Activated CD8-positive, alpha-beta memory T cell treated with anti-CD3 and anti-CD28 coated beads, Interleukin-2, amount 10 ng/mL, durations not matched to agents 7 days and 5 days (primary cell): ENCODE data around the gene MAP3K14. TPM values are rescaled to one million over a fixed set of nuclear protein-coding genes. Genes with fewer than 3 reads are reported as not detected.
"Not testable (repeated sequence)": the region's sequence is repeated elsewhere in the genome, so short reads cannot be mapped to it uniquely, and the experiment has no call there.

ENCODE experiments used
- ATAC-seq: fragments of 150-1000 bp; cut with Tn5 transposase; one replicate; pipeline ENCODE4 v1.10.0; 2021; ENCODE audit warnings: moderate library complexity
- CTCF ChIA-PET: fragments of 350-600 bp; sonication (Branson Sonifier 250); formaldehyde crosslinking; loops from one replicate; lab custom pipeline; 2021; ENCODE audit warnings: antibody characterized with exemption; lab: Charles Lee
- DNase-seq: peaks from one replicate; pipeline ENCODE4 v3.0.0-alpha.2; 2020
- H3K27ac Mint-ChIP-seq: one replicate; pipeline ENCODE4 v1.8.0; 2021; ENCODE audit warnings: mild to moderate bottlenecking, mixed read lengths
- H3K27me3 Mint-ChIP-seq: one replicate; pipeline ENCODE4 v1.8.0; 2021; ENCODE audit warnings: mixed read lengths
- H3K36me3 Mint-ChIP-seq: one replicate; pipeline ENCODE4 v1.8.0; 2021; ENCODE audit warnings: mild to moderate bottlenecking, mixed read lengths
- H3K4me1 Mint-ChIP-seq: one replicate; pipeline ENCODE4 v1.8.0; 2021; ENCODE audit warnings: mixed read lengths
- H3K4me3 Mint-ChIP-seq: one replicate; pipeline ENCODE4 v1.8.0; 2021; ENCODE audit warnings: mild to moderate bottlenecking, moderate library complexity, mixed read lengths
- H3K9me3 Mint-ChIP-seq: one replicate; pipeline ENCODE4 v1.8.0; 2022; ENCODE audit warnings: low read depth, mixed read lengths
- total RNA-seq, 2 experiments: library from RNA; stranded (reverse); gene quantifications; one replicate each; pipeline ENCODE4 v1.2.3, GENCODE V29; 2021

MAP3K14 gene
- total RNA-seq, 2 experiments from 2014 or later: 39.3 to 43.0 TPM

DNA sequence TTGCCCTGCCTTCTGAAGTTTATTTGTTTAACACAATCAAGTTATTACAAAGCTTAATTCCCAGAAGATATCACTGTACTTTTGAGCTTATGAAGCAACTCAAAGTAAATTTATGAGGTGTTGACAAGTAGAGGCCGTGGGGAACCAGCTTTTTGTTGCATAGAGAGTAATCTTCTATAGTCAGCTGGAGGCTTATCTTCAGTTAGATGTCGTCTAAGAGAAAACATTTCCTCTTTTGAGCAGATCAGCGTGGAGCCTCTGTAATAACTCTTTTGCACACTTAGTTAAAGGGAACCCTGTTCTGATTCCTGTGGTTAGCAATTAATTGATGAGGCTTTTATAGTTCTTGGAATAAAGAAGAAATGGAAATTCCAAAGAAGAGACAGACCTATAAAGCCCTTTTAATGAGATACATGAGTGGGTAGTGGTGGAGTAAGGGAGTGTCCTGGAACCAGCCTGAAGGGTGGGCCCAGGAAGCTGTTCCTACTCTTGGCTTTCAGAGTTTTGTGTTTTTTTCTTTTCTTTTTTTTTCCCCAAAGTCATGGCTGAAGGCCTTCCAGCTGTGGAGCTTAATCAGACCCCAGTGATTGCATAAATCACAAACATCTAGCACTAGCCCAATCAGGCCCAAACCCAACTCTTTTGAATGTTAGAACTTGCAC lies 28.9 kb upstream of the MAP3K14 start:
- Mint-ChIP-seq H3K27ac (no peak overlapping the region), H3K27me3 (peaks cover 16% of the 10 kb centered on the region), H3K4me1 (no peaks in the 10 kb centered on the region), H3K36me3 (no peaks in the 10 kb centered on the region), H3K4me3 (no peak overlapping the region), H3K9me3 (no peaks in the 10 kb centered on the region)
- ATAC-seq (no peak), DNase-seq (no peak)
- CTCF ChIA-PET: interaction anchor here (1.1 to 1.9 kb wide), 2 partner anchors 9 to 210 kb away, joined by 3 to 4 read pairs; partner anchors contain the start of gene ACBD4

DNA sequence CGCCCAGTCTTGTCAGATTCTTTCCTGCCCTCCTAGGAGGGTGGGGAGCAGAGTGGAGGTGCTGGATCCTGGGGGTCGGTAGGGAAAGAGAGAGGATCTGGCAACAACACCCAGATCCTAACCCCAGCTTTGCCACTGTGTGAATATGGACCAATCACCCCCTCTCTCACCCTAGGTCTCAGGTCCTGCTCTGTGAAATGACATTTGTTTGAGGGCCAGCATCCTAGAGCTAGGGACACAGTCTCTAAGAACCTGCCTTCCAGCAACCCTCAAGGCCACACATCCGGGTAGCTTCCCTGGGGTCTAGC lies 28.4 kb upstream of the MAP3K14 start:
- Mint-ChIP-seq H3K27ac (no peak overlapping the region), H3K4me3 (no peak overlapping the region), H3K4me1 (no peaks in the 10 kb centered on the region), H3K27me3 (peaks cover 13% of the 10 kb centered on the region), H3K9me3 (no peaks in the 10 kb centered on the region), H3K36me3 (no peaks in the 10 kb centered on the region)
- ATAC-seq (no peak), DNase-seq (no peak)
- CTCF ChIA-PET: interaction anchor here (1.1 to 1.9 kb wide), 2 partner anchors 9 to 209 kb away, joined by 3 to 4 read pairs; partner anchors contain the start of gene ACBD4

DNA sequence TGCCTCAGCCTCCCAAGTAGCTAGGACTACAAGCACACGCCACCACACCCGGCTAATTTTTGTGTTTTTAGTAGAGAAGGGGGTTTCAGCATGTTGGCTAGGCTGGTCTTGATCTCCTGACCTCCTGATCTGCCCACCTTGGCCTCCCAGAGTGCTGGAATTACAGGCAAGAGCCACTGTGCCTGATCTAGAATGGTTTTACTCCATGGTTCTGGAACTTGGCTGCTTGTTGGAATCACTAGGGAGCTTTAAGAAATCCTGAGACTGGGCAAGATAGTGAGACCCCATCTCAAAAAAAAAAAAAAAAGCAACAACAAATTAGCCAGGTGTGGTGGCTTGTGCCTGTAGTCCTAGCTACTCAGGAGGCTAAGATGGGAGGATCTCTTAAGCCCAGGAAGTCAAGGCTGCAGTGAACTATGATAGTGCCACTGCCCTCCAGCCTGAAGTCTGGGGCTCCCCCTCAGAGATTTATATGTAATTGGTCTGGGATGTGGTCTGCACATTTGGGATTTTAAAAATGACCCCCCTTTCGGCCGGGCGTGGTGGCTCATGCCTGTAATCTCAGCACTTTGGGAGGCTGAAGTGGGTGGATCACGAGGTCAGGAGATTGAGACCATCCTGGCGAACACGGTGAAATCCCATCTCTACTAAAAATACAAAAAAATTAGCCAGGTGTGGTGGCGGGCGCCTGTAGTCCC lies 27.3 kb upstream of the MAP3K14 start:
- ATAC-seq, H3K27ac Mint-ChIP-seq, DNase-seq, H3K4me3 Mint-ChIP-seq, H3K9me3 Mint-ChIP-seq, H3K36me3 Mint-ChIP-seq, H3K27me3 Mint-ChIP-seq, H3K4me1 Mint-ChIP-seq: not testable (repeated sequence)
- CTCF ChIA-PET: interaction anchor here (1.4 kb wide), 2 partner anchors 10 to 125 kb away, joined by 3 read pairs; no protein-coding TSS in a partner anchor

DNA sequence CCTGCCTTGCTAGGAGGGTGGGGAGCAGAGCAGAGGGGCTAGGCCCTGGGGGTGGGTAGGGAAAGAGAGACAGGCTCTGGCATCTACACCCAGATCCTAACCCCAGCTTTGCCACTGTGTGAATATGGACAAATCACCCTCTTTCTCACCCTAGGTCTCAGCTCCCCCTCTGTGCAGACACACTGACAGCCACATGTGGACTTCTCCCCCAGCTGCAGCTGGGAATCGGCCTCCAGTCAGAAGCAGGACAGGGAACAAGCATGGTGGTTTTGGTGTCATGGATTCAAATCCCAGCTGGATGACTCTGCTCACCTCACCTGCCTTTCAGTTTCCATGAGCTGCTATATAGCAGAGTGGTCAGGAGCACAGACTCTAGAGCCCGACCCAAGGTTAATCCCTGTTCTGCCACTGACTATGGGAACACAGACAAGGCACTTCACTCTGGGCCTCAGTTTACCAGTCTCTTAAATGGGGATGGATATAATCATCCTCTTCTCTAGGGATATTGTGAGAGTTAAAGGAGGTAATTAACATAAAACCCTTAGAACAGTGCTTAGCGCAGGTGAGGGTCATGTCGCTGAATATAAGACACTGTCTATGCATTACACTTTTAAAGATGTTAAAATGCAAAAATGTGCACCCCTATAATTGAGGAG lies 26.2 kb upstream of the MAP3K14 start:
- CTCF ChIA-PET: interaction anchor here (1.3 to 2.3 kb wide), 4 partner anchors 9 to 43 kb away, joined by 3 to 7 read pairs (median 4); no protein-coding TSS in a partner anchor
- DNase-seq: no peak
- no peak overlapping the region for H3K27ac Mint-ChIP-seq
- H3K36me3 Mint-ChIP-seq: no peaks in the 10 kb centered on the region
- no peaks in the 10 kb centered on the region for H3K4me1 Mint-ChIP-seq
- peaks cover 3% of the 10 kb centered on the region for H3K27me3 Mint-ChIP-seq
- no peaks in the 10 kb centered on the region for H3K9me3 Mint-ChIP-seq
- ATAC-seq: no peak
- H3K4me3 Mint-ChIP-seq: no peak overlapping the region

DNA sequence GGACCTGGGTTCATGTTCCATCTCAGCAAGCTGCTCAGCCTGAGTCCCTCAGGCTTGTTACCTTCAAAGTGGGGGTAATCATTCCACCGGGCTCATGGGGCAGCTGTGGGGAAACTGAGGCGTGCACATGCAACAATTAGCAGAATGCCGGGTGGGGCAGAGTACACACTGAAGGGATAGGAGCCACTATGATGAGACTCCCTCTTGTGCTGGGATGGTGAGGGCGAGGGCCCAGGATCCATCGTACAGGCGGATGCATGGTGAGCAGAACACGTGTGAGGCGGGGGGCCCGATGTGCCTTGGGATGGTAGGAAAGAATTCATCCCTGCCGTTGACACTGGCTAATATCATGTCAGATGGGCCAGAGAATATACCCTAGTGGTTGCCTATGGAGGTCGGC lies 25.5 kb upstream of the MAP3K14 start:
- H3K27me3 Mint-ChIP-seq: peaks cover 3% of the 10 kb centered on the region
- H3K4me3 Mint-ChIP-seq: no peak overlapping the region
- H3K27ac Mint-ChIP-seq: no peak overlapping the region
- CTCF ChIA-PET: interaction anchor here (1.3 to 2.3 kb wide), 3 partner anchors 15 to 43 kb away, joined by 3 to 7 read pairs (median 4); no protein-coding TSS in a partner anchor
- H3K36me3 Mint-ChIP-seq: no peaks in the 10 kb centered on the region
- no peaks in the 10 kb centered on the region for H3K4me1 Mint-ChIP-seq
- ATAC-seq (no peak), DNase-seq (no peak)
- H3K9me3 Mint-ChIP-seq: no peaks in the 10 kb centered on the region

DNA sequence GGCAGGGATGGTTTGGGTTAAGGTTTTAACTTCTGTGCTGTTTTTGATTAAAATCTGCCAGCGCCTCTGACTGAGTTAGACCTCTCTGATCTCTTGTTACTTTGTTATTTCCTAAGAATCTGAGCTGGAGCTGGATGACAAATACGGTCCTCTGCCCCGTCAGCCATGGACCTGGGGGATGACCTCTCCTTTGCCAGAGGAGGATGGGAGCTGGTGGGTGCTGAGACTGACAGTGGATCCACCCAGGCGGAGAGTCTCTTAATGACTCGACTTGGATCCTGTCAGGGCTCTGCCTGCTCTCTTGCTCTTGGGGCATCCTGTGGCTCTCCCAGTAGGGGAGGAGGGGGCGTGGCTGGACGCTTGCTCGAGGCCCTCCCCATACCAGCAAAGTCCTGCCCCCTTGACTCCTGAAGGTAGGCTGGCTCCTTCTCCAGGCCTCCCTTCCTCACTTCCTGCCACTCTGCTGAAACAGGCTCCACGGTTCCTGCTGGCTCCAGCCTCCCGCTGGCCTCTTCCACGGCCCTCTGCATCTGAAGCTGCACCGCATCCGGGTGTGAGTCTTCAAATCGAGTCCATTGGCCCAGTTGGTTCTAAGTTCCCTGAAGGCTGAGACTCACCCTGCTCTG lies 24.8 kb upstream of the MAP3K14 start:
- Mint-ChIP-seq H3K27ac (no peak overlapping the region), H3K4me3 (no peak overlapping the region), H3K27me3 (peaks cover 3% of the 10 kb centered on the region), H3K4me1 (no peaks in the 10 kb centered on the region), H3K36me3 (no peaks in the 10 kb centered on the region), H3K9me3 (no peaks in the 10 kb centered on the region)
- CTCF ChIA-PET: interaction anchor here (1.5 to 2.3 kb wide), 2 partner anchors 28 to 44 kb away, joined by 4 to 7 read pairs; no protein-coding TSS in a partner anchor
- DNase-seq (no peak), ATAC-seq (no peak)

DNA sequence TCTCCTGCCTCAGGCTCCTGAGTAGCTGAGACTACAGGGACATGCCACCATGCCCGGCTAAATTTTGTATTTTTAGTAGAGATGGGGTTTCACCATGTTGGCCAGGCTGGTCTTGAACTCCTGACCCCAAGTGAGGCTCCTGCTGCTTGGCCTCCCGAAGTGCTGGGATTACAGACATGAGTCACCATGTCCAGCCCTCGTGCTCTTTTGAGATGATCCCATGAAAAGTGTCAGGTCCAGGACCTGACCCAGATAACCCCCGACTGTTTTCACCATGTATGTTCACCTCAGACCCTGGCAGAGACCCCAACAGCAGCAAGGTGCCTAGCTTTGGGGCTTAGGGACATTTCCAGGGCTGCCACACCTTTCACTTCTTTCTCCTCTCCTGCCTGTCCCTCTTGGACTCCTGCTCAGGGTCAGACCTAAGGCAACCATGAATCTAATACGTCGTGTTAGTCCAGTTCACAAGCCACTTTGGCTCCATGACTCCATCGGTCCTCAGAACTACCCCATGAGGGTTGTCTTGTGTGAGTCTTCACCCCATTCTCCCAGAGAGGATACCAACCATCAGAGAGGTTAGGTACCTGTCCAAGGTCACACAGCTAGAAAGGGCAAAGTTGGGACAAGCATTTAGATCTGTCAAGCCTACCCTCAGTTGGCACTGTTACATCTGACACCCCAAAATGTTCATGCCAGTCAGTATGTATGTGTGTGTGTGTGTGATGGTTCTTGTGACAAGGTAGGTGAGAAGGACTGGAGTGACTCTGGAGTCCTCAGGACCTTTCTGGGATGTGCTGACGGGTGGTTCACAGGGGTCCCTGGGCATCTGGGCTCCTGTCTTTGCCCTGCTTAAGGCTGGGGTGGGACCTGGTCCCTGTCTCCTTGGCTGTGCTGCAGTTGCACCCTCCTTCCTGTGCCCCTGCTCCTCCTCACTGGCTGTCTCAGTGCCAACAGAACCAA lies 23.1 kb upstream of the MAP3K14 start:
- DNase-seq (no peak), ATAC-seq (no peak)
- peaks cover 3% of the 10 kb centered on the region for H3K27me3 Mint-ChIP-seq
- CTCF ChIA-PET: interaction anchor here (0.9 kb wide), 1 partner anchor 63 kb away, joined by 3 read pairs; no protein-coding TSS in a partner anchor
- no peak overlapping the region for H3K27ac Mint-ChIP-seq
- H3K36me3 Mint-ChIP-seq: no peaks in the 10 kb centered on the region
- no peaks in the 10 kb centered on the region for H3K4me1 Mint-ChIP-seq
- H3K4me3 Mint-ChIP-seq: no peak overlapping the region
- H3K9me3 Mint-ChIP-seq: no peaks in the 10 kb centered on the region

DNA sequence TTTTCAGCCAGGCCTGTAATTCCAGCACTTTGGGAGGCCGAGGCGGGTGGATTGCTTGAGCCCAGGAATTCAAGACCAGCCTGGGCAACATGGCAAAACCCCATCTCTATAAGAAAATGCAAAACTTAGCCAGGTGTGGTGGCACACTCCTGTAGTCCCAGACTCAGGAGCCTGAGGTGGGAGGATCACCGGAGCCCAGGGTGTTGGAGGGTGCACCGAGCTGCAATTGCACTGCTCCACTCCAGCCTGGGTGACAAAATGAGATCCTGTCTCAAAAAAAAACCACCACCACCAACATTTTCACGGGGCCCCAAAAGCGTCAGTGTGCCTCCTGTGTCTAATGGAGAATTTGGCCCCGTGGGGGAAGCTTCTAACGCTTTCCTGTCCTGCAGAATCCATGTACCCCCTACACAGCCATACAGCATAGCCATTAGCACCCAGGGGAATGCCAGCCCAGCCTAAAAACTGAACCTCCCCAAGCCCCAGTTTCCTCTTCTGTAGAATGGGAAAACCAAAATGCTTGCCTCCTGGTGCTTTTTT lies 22.2 kb upstream of the MAP3K14 start:
- no peak overlapping the region for H3K4me3 Mint-ChIP-seq
- H3K27me3 Mint-ChIP-seq: peaks cover 3% of the 10 kb centered on the region
- no peak for ATAC-seq
- peaks cover 6% of the 10 kb centered on the region for H3K4me1 Mint-ChIP-seq
- DNase-seq: no peak
- no peak overlapping the region for H3K27ac Mint-ChIP-seq
- H3K36me3 Mint-ChIP-seq: no peaks in the 10 kb centered on the region
- CTCF ChIA-PET: interaction anchor here (0.9 kb wide), 1 partner anchor 62 kb away, joined by 3 read pairs; no protein-coding TSS in a partner anchor
- H3K9me3 Mint-ChIP-seq: no peaks in the 10 kb centered on the region

DNA sequence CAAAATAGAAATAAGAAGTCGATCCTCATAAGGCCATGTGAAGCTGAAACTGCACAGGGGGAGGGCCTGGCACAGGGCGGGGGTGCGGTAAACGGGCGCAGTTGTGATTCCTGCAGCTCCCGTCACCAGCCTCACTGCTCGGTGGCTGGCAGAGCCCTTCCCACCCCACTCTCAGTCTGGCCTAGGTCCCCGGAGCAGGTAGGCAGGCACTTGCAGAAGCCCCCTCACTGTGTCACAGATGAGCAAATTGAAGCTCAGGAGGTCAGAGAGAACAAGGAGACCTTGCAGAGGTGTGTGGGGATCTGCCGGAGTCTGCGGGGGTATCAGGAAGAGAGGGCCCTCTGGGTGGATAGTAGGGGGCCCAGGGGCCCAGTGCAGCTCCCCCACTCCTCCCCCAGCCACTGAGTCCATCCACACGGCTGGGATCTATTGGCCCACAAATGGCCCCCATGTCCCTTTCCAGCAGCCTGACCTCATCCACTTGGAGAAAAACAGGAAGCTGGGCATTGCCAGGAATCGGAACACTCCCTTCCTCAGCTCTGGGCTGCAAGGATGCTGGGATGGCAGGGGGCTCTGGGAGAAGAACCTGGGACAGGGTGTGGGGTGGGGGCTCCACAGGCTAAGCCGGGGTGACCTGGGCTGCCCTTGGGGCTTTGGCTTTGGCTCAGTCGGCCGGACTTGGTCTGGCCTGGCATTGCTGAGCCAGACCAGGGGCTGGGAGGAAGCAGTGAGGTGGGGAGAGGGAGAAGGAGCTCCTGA lies 21.4 kb upstream of the MAP3K14 start:
- H3K27ac Mint-ChIP-seq: no peak overlapping the region
- H3K9me3 Mint-ChIP-seq: no peaks in the 10 kb centered on the region
- DNase-seq (no peak), ATAC-seq (no peak)
- H3K4me3 Mint-ChIP-seq: no peak overlapping the region
- H3K4me1 Mint-ChIP-seq: peaks cover 14% of the 10 kb centered on the region
- CTCF ChIA-PET: no interaction called here
- peaks cover 3% of the 10 kb centered on the region for H3K27me3 Mint-ChIP-seq
- no peaks in the 10 kb centered on the region for H3K36me3 Mint-ChIP-seq

DNA sequence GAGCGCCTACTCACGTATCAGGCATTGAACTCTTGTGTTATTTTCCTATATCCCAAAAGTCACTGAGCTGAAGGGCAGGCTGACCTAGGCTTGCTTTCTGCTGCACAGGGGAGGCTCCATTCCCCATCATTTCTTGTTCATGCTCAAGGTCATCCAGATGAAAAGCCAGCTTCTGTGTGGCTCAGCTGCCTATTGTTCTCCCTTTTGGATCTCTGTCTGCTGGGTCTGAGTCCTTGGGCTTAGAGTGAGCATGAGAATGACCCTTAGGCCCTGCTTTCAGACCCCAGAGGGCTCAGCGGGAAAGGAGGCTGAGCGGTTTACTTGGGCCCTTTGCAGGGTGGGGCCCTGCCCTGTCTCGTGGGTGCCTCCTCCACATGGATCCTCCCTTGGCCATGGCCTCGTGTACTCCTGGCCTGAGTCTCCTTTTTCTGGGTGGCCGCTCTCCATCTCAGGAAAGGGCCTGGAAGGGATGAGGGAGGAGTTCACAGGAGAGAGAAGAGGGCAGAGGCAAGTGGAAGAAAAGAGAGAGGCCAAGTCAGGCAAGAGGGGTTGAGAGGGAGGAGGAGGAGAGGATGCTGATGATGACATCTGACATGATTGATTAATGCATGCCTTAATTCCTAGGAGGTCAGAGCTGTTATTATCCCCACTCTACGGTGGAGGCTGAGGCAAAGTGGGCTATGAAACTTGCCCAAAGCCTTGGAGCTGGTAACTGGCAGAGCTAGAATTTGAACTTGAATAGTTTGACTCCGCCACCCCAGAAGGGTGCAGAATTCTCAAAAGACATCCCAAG lies 19.8 kb upstream of the MAP3K14 start:
- Mint-ChIP-seq H3K9me3 (no peaks in the 10 kb centered on the region), H3K4me3 (no peak overlapping the region), H3K36me3 (no peaks in the 10 kb centered on the region), H3K4me1 (peaks cover 26% of the 10 kb centered on the region), H3K27ac (no peak overlapping the region), H3K27me3 (peaks cover 3% of the 10 kb centered on the region)
- CTCF ChIA-PET: interaction anchor here (1.3 to 1.4 kb wide), 2 partner anchors 10 to 20 kb away, joined by 3 to 4 read pairs; partner anchors contain the start of gene MAP3K14
- ATAC-seq (no peak), DNase-seq (no peak)

DNA sequence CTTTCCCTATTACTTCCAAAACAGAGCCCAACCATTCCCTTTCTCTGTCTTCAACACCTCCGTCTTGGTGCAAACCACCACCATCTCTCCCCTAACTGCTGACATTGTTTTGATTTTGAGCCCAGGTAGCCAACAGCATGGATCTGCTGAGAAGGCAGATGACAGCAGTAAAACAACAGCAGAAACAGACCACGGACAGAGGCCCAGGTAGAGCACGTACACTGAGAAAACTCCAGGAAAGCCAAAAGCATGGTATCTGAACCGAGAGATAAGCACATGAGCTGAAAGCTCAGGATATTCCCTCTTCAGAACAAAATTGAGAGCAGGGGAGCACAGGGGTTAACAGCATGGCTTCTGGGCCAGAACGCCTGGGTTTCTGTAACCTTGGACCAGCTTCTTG lies 18.9 kb upstream of the MAP3K14 start:
- Mint-ChIP-seq H3K4me1 (peaks cover 26% of the 10 kb centered on the region), H3K36me3 (no peaks in the 10 kb centered on the region), H3K4me3 (no peak overlapping the region), H3K27ac (no peak overlapping the region), H3K9me3 (no peaks in the 10 kb centered on the region), H3K27me3 (no peaks in the 10 kb centered on the region)
- CTCF ChIA-PET: interaction anchor here (1.4 kb wide), 1 partner anchor 10 kb away, joined by 4 read pairs; no protein-coding TSS in a partner anchor
- ATAC-seq (no peak), DNase-seq (no peak)
